Measurements from ENCODE around the gene SLC9A8. TPM values are rescaled to one million over a fixed set of nuclear protein-coding genes. Genes with fewer than 3 reads are reported as not detected.
A peak's percentile ranks its signal among the peaks of the same experiment; 100 is the strongest.

Gene SLC9A8
- total RNA-seq, 1 experiment from 2014 or later: 7.5 TPM

- Histone ChIP-seq H2BK5ac (ENCODE audit: insufficient read length, low read length) (no peak overlapping the region), H3T11ph (ENCODE audit: low read length) (no peak overlapping the region), H3K79me2 (ENCODE audit: insufficient read depth, low read length) (no peaks in the 10 kb centered on the region), H4K8ac (replicated peaks; ENCODE audit: insufficient read length, low read depth, low read length) (no peak overlapping the region), H3K23ac (ENCODE audit: insufficient read length, low read depth, low read length) (no peak overlapping the region), H3K23me2 (ENCODE audit: insufficient read length, low read depth, low read length, poor library complexity, severe bottlenecking) (no peaks in the 10 kb centered on the region), H4K20me1 (ENCODE audit: control insufficient read depth, insufficient read depth, insufficient read length) (no peaks in the 10 kb centered on the region), H3K56ac (ENCODE audit: insufficient read length, low read depth, low read length) (no peak overlapping the region), H3K4me2 (ENCODE audit: insufficient read depth, insufficient read length, low read length) (no peak overlapping the region), H2BK20ac (ENCODE audit: low read depth, low read length, poor library complexity, severe bottlenecking) (no peak overlapping the region), H2AFZ (ENCODE audit: low read length) (no peak overlapping the region), H3K18ac (ENCODE audit: insufficient read length, low read depth, low read length) (no peak overlapping the region), H4K5ac (ENCODE audit: insufficient read length, low read depth, low read length) (no peak overlapping the region), H4K91ac (ENCODE audit: insufficient read length, low read depth, low read length) (no peak overlapping the region), H3K9me3 (ENCODE audit: control insufficient read depth, low read depth, low read length) (no peaks in the 10 kb centered on the region), H2BK12ac (ENCODE audit: insufficient read length, low read depth, low read length) (no peak overlapping the region), H3K4me1 (ENCODE audit: insufficient read depth, low read length) (no peaks in the 10 kb centered on the region), H3K27ac (ENCODE audit: insufficient read length, low read depth, low read length) (no peak overlapping the region), H2BK120ac (ENCODE audit: low read depth, low read length, poor library complexity, severe bottlenecking) (no peak overlapping the region), H2AK5ac (ENCODE audit: insufficient read length, low read length) (no peak overlapping the region), H3K14ac (ENCODE audit: insufficient read depth, low read length) (no peak overlapping the region), H3K27me3 (ENCODE audit: insufficient read depth, low read length) (no peaks in the 10 kb centered on the region), H3K79me1 (ENCODE audit: insufficient read depth, low read depth, low read length, poor library complexity, severe bottlenecking) (no peaks in the 10 kb centered on the region), H3K4ac (ENCODE audit: low read depth, low read length) (no peak overlapping the region), H2BK15ac (ENCODE audit: low read depth, low read length) (no peak overlapping the region), H3K9ac (ENCODE audit: extremely low read depth, insufficient read length, low read length) (no peak overlapping the region)
- no peak overlapping the region for H3K4me3 Mint-ChIP-seq
- peak overlapping the region in 2 of 3 experiments; percentile 49 to 66; a peak in 2 of 7 replicates for H3K27ac Mint-ChIP-seq
- no CpG with 5 or more reads among the region's 11 CpGs for WGBS (ENCODE audit: extremely low coverage, insufficient read length, low lambda C conversion rate)
- peaks cover 1% of the 10 kb centered on the region for H3K27me3 Mint-ChIP-seq (ENCODE audit: low read depth)
- H3K4me1 Mint-ChIP-seq: peaks cover 23 to 42% of the 10 kb centered on the region in 2 experiments
- no peak for TF ChIP-seq CTCF (conservative IDR thresholded peaks at IDR 0.05)
- peaks cover 0 to 4% (median 0%) of the 10 kb centered on the region in 3 experiments; a peak in 2 of 7 replicates for H3K36me3 Mint-ChIP-seq (ENCODE audit: insufficient read depth in 1 of 3, low read depth in 3 of 3)
- DNase-seq: no peak
- no peaks in the 10 kb centered on the region; a peak in 1 of 5 replicates for H3K9me3 Mint-ChIP-seq
Observed at GRCh38 chr20:49892817-49893216, 80.2 kb downstream of the SLC9A8 start.

Data from H9 (cell line).